Measurements from ENCODE around the gene PTF1A. TPM values are rescaled to one million over a fixed set of nuclear protein-coding genes. Genes with fewer than 3 reads are reported as not detected.

The PTF1A gene
- total RNA-seq, 1 donor from 2014 or later, result not detected

DNA sequence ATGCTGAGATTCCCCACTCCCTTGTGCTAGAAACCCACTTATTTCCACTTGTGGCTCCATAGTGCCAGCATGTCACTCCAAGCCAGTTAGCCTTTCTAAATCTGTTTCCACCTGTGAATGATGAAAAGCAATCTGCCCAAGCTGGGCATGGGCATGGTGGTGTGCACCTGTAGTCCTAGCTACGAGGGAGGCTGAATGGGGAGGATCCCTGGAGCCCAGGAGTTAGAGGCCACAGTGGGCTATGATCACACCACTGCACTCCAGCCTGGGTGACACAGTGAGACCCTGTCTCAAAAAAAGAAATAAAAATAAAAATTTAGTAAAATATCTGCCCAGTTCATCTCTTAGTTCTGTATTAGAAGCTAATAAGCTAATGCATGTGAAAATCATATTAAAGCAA lies 5.0 kb upstream of the PTF1A start:
- DNase-seq, result no peak

DNA sequence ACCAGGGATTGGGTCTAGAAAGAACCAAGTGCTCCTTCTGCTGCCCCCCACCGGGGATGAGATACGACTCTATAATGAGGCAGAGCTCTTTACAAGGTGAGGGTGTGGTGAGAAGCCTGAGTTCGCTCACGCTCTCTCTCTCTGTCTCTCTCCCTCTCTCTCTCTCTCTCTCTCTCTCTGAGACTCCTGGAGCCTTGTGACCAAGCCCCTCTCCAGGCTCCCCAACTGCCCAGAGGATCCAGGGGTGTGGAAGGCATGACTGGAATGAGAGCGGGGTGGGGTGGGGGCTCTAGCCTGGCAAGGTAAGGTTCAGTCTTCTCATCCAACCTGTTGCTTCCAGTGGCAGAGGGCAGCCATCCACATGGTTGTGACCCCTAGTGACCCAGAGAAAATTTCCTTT lies 3.1 kb upstream of the PTF1A start:
- no peak for DNase-seq

DNA sequence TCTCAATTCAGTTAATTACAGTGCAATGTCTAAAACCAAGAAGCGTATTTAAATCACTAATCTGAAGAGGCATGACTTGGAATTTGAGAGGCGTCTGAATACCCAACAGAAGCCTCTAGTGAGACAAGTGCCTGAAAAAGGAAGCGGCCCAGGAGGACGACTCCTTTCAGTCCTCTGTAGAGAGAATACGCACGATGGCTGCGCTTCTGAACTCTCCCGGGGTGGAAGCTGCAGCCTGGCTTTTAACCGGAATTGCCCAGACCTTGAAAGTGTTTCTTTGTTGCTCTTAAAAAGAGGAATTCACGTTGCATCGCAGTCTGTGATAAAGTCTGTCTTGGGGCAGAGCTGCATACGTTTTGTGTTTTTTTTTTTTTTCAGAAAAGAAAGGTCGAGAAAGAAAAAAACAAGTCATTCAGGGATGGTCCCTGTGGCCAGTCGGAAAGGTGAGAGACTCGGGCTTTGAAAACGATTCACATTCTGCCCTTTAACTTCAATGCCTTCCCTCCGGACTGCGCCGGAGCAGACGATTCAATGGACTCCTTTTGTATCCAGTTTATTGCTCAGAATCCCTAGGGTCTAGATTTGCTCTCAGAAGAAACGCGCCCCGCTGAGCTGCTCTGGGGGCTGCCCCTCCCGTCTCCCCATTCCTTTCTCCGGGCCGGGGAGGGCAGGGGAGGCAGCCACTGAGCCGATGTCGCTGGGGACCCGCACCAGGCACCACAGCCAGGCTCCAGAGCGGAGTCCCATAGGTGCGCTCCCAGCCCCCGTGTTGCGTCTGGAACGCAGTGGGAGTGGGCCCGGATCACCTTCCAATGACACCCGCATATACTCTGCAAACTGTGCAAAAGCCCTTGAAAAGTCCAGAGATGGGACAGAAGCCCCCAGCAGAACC lies 994 bp upstream of the PTF1A start:
- DNase-seq, result no peak

DNA sequence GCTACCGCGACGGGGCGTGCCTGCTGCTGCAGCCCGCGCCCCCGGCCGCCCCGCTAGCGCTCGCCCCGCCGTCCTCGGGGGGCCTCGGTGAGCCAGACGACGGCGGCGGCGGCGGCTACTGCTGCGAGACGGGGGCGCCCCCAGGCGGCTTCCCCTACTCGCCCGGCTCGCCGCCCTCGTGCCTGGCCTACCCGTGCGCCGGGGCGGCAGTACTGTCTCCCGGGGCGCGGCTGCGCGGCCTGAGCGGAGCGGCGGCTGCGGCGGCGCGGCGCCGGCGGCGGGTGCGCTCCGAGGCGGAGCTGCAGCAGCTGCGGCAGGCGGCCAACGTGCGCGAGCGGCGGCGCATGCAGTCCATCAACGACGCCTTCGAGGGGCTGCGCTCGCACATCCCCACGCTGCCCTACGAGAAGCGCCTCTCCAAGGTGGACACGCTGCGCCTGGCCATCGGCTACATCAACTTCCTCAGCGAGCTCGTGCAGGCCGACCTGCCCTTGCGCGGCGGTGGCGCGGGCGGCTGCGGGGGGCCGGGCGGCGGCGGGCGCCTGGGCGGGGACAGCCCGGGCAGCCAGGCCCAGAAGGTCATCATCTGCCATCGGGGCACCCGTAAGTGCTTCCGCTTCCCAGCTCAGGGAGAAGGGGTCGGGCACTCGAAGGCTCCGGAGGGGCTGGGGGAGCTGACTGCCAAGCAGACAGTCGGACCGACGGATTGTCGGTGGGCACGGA lies 761 bp downstream of the PTF1A start:
- DNase-seq, result no peak

DNA sequence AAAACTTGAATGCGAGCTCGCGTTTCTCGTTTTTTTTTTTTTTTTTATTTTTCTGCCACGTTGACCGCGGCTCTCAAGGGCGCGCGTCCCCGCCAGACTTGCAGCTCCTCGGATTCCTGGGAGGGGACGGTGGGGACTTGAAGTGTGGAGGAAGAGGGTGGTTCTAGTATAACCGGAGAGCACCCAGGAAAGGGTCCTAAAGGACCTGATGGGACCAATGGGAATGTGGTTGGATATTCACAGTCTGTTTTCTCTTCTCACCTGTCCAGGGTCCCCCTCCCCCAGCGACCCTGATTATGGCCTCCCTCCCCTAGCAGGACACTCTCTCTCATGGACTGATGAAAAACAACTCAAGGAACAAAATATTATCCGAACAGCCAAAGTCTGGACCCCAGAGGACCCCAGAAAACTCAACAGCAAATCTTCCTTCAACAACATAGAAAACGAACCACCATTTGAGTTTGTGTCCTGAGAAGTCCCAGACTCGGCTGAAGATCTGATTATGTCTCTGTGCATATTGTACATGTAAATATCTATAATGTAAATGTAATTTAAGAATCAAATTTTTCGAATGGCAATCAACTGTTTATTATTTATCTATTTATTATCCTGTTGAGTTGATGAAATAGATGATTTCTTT lies 1.4 kb downstream of the PTF1A start:
- no peak for DNase-seq

DNA sequence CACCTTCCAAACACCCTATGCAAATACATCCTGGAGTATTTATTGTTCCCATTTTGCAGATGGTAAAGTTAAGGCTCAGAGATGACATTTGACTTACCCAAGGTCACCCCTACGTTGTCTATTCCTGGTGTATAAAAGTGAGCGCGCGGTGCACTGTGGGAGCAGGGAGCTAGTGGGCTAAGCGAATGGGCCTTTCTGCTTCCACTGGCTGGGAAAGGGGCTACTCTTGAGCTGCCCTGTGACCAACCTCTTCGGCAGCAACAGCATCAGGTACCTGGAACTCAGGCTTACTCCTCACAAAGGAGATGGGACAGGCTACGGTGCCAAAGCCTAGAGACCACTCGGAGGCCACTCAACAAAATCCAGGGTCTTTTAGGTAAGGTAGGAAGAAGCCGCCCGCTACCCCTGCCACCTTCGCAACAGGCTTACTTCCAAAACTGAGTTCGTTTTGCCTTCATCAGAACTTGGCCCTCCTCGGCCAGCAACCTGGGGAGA lies 2.4 kb downstream of the PTF1A start:
- no peak for DNase-seq

DNA sequence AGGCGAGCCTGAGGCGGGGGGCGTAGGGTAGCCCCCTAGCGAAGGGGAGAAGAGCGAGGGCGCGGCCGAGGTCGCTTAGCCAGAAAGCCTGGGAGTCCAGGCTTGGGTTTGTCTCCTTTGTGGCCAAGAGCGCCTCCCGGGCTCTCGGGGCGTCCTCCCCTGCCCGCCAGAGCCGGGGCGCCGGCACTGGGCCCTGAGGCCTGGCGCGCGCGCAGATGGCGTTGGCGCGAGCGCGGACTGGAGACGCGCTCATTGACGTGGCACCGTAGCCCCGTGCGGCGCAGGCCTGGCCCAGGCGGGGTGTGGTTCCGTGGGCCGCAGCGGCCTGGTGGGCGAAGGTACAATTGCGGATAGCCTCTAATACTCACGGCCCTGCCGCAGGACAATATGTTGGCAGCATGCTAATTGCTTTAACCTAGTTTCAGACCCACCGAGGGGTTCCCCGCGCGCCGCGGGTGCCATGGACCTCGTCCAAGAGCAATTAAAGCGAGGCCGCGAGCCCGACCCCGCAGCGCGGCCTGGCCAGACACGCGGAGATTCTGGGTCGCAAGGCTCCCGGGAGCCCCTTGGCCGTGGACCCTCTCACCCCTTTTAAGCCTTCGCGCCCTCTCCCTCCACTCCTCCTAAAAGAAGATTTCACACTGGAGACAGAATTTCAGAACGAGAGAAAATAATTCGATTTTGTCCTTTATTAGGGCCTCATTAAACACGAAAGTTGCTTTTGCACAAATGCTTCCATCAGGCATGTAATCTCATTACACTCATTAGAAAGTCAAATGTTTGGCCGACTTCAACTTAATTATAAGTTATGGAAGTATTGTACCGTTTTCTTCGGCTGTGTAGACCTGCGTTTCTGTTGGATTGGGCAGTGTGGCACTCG lies 3.1 kb downstream of the PTF1A start:
- DNase-seq, result no peak

DNA sequence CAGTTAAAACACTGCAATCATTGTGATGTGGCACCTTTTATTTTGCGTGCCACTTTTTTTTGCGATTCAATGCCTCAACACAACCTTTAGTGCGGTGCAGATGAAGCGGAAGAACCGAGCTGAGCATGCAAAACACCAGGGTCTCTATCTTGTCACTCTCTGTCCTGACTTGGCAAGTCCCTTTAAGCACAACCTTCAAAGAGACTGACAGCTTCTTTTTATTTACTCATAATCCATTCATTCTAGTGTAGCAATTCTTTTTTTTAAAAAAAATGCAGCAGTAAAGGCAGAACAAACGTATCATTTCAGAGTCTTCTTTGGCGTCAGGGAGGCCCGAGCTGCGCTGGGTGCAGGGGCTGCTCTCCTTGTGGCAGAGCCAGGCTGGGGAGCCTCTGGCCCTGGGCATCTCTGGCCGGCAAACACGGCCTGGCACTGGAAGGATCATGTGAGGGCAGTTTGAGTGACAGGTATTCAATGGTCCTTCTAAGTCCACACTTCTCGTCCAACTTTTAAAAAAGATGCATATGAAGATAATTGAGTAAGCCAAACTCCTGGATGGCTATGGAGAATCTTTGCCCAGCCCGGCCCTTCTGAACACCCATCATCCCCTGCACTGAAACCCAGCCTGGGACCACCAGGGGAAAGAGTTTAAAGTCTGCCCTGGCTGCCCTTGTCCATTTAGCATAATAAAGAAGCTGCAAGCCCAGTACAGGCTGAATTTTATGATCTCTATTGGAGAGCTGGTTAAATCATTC lies 3.9 kb downstream of the PTF1A start:
- no peak for DNase-seq

DNA sequence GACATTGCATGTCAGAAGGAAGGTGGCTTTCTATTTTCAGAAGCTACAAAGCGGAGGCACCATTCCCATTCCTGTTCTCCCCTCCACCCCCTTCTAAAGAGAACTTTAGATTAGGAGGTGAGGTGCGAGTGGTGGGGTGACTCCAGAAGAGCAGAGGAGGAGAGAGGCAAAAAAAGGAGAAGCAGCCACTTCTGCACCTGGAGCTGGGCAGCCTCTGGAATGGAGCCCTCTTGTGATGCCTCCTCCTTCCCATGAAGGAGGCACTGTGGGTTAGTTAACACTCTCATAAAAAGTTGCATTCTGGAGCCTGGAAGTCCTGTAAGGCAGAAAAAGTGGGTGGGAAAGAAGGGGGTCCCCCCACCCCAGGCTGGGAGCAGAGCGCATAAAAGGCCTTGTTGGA lies 4.8 kb downstream of the PTF1A start:
- no peak for DNase-seq

DNA sequence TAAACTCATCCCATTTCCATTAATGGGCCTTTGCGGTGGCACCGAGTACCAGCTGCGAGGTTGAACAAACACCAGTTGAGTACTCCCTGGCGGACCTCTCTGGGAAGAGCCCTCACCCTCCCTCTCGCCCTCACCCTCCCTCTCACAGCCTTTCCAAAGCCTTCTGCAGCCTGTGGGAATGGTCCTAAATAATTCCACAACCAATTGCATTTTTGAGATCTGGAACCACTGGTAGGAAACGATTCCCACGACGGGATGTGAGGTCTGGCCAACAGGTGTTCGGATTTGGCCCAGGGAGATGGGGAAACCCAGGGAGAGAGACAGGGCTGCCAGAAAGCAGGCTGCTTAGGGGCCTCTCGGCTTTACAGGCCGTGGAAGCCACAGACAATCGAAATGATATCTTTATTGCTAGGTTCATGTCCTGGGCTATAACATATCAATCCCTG lies 5.3 kb downstream of the PTF1A start:
- no peak for DNase-seq

DNA sequence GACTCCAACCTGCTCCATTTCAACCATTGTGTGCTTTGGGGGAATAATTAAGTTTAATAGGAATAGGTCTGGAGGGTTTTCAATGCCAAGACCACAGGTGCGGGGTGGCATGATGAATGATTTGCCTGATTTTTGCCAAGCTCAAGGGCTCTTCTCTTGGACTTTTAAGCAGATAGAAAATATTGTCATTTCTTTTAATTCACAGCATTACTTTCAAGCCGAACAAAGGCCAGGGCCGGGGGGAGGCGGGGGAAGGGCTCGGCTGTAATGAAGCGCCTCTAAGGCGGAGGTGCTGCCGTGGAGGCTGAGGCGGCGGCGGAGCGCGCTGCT lies 6.5 kb downstream of the PTF1A start:
- no peak for DNase-seq

DNA sequence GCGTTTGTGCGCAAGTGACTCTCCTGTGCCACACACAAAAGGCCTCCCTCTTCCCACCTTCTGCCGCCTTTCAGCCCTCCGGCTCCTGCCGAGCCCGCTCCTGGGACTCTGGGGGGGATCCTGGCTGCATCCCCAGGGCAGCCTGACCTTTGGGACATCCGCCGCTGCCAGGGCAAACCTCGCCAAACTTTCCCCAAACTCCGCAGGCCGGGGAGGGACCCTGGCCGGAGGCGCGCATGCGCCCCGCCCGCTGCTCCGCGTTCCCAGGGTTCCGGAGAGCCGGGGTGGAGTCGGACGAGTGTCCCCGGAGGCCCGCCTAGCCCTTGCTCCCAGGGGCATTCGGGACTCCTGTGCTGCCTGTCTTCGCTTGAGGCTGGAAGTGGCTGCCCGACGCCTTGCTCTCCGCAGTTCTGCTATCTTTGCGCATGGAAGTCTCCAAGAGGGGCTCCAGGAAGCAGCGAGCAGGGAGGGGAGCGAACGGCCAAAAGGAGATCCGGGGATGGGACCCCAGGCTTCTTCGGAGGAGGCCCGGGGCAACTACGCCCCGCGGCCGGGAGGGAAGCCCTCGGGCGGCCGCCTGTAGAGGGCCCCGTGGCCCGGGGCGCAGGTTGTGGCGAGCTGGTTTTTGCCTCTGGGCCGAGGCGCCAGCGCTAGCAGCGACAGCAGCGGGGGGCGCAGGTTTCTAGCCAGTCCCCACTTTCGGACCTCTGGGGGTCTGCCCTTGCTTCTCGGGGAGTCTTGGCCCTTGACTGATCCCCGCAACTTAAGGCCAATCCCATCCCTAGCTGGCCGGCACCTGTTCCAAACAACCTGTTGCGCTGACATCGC lies 7.0 kb downstream of the PTF1A start:
- DNase-seq, result no peak

DNA sequence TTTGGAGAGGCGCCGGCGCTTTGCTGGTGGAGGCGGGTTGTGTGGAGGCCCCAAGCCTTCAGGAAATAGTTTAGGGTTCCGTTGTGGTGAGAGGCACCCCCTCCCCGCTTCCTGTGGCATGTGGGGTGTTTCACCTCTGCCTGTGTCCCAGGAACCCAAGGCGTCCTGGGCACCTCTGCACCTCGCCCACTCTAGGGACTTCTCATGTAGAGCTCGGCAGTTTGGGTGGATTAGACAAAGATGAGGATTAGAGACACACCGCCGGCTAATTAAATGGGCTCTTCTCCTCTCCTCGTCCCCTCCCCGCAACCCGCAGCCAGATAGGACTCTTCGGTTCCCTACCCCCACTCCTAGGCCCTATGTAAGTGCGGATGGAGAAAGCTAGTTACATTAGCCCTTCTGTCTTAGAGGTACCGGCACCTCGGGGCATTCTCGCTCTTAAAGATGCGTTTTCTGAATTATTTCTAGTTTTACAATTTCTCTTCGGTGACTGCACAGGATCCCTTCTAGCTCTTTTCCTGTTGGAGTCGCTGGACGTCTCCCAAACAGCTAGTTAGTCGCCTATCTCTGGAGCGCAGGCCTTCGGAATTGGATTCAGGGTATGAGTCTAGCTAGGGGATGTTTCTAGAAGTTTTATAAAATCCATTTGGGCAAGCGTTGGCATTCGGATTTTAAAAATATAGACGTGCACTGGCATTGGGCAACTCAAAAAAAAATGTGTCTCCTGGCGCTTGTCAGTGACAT lies 7.8 kb downstream of the PTF1A start:
- DNase-seq, result no peak

DNA sequence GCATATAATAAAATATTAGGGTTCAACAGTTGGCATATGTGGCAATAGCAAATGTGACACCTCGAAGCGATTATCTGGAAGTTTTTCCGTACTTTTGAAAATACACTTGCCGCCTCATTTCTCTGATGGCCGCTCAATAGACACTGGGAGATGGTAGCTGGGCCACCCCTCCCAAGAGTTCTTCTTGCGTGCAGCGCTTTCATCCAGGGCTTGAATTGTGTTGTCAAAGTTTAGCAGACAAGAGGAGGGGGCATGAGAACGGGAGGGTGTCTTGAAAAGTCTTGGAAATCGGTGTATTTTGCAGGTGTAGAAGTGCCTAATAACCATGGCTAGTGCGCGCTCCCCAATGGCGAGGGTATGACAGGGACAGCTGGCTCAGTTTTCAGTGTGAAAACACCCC lies 8.5 kb downstream of the PTF1A start:
- DNase-seq, result no peak

DNA sequence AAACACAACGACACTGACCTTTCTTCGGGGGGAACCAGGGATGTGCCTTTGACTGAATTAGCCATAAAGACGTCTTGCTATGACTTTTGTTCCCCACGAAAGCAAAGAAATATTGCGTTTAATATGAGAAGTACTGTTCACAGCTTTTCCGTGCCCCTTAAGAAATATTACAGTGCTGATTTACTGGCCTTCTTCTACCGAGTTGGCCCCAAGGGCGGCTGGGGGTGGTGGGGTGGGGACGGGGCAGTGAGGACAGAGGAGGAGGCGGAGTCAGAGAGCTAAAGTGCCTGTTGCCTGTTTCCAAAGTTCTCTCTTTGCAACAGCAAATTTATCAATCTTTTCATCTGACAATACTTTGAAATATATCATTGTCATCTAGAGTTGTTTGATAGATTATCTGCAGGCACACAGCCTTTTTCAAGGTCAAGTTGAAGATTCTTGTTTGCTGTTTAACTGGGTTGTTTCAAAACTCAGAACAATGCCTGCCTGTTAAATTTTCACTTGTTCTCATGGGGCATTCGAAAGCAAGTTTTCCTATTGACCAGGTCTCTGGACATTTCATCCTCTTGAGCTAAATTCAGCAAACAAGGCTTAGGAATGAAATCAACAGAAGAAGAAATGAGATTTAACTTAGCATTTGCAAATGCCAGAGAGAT lies 9.0 kb downstream of the PTF1A start:
- no peak for DNase-seq

DNA sequence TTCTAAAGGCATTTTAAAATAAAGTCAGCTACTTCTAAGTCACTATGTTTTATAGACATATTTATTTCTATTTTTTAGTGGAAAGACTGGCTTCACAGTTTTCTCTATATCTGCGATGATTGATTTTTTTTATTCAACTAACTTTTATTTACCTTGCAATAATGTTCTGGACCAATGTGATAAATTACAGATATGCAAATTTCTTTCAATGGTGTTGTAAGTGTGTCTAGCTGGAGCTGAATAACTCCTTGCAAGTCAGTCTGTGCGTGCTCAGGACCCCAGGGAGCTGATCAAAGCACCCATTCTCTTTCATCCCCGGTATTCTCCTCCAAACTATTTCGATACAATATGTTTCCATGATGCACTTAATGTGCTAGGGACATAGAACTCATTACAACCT lies 9.7 kb downstream of the PTF1A start:
- no peak for DNase-seq

DNA sequence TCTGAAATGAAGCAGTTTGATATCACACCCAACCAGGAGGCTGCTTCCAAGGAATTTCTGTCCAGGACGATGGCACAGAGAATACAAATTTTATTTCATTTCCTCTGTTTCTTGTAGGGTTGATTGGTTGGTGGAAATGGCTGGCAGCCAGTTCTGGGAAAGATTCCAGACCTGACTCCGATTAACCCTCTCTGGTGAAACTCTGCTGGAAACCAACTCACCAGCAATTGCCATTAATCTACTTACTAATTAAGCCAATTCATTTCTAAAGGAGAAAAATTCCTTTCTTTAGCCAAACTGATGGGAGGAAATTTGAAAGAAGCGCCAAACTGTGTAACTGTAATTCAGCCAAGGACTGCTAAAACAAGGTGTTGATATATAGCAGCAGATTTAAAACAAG lies 10.7 kb downstream of the PTF1A start:
- no peak for DNase-seq

DNA sequence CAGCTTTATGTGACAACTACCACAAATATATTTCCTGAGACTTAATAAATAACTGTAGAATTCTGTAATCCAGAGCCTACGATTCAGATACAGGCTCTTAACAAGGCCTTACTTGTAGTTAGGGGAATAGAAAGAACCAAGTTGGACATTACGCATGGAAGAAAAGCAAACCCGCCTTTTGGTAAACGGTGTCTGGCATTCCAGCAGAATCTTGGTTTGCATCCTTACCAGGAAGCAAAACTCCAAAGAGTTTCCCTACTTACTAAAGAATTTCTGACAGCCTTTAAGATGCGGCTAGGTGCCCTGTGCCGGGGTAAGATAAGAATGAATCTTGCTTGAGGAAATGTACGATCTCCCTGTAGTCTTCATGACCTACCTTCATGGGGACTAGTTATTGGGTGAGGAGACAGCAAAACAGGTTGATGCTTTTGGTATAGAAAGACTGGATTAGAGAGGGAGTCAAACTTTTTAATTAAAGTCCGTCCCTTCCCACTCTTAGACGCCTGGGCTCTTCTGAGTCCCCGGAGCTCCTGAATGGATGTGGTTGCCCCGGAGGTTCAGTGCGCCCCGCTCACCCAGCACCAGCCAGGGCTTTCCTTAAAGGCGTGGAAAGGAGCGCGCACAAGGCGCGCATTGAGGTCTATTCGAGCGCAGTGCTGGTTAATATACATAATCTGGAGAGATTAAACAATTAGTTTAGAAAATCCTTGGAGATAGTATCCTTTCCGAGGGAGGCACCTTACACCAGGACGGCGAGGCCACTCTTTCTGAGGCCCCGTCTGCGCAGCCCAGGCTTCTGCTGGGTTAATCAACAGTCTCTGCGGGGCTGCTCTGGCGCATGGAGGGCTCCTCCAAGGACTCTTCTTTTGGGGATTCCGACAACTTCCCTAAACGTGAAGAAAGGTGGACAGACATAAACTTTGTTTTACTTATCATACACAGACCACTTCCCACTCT lies 11.5 kb downstream of the PTF1A start:
- no peak for DNase-seq

Data from skin of body (tissue), 2 donors.